DMS 273 (cell line): Measurements from ENCODE around the gene FAM181B.

Experiments used
- DNase-seq: peaks from one replicate; lab custom pipeline; 2025; ENCODE audit not compliant: unreplicated experiment; lab: John Stamatoyannopoulos, UW

Gene FAM181B, protein sequence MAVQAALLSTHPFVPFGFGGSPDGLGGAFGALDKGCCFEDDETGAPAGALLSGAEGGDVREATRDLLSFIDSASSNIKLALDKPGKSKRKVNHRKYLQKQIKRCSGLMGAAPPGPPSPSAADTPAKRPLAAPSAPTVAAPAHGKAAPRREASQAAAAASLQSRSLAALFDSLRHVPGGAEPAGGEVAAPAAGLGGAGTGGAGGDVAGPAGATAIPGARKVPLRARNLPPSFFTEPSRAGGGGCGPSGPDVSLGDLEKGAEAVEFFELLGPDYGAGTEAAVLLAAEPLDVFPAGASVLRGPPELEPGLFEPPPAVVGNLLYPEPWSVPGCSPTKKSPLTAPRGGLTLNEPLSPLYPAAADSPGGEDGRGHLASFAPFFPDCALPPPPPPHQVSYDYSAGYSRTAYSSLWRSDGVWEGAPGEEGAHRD

DNA sequence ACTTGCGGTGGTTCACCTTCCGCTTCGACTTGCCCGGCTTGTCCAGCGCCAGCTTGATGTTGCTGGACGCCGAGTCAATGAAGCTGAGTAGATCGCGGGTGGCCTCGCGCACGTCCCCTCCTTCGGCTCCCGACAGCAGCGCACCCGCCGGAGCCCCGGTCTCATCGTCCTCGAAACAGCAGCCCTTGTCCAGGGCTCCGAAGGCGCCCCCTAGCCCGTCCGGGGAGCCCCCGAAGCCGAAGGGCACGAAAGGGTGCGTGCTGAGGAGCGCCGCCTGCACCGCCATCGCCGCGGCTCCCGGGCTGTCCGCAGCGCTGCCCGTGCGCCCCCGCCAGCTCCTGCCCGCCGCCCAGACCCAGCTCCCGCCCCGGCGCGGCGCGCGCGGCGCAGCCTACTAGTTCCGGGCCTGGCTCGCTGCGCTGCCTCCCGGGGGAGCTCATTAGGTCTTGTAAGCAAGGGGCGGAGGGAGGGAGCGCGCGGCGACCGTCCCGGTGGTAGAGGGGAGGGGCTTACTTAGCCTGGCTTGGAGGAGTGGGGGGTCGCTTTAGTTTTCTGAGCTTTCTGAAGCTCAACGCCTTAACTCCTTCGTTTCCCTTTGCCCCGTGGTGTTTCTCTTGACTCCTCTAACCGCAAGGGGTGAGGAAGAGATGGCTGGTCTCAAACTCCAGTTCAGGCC, at the start of gene FAM181B:
TSS of gene FAM181B (minus strand) at position 421 of the 676 bp plus-strand sequence. CDS start at position 286, 135 bp downstream.
- peak; percentile 77 for DNase-seq

DNA sequence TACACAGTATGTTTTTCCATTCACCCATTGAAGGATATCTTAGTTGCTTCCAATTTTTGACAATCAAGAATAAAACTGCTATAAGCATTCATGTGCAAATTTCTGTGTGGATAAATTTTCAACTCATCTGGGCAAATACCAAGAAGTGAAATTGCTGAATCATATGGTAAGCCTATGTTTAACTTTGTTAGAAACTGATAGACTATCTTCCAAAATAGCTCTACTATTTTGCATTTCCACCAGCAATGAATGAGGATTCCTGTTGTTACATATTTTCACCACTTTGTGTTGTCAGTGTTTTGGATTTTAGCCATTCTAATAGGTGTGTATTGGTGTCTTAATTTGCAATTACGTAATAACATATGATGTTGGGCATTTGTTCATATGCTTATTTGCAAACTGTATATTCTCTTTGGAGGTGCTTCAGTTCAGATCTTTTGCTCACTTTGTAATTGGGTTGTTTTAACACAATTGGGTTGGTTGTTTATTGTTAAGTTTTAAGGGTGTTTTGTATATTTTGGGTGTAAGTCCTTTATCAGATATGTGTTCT, 49.2 kb upstream of the FAM181B start:
- DNase-seq: no peak

DNA sequence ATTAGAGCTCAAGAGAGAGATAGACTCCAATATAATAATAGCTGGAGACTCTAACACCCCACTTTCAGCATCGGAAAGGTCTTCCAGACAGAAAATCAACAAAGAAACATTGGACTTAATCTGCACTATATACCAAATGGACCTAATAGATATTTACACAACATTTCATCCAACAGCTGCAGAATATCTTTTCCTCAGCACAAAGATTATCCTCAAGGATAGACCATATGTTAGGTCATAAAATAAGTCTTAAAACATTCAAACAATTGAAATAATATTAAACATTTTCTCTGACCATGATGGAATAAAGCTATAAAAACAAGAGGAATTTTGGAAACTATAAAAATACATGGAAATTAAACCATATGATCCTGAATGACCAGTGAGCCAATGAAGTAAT, 45.1 kb upstream of the FAM181B start:
- no peak for DNase-seq

DNA sequence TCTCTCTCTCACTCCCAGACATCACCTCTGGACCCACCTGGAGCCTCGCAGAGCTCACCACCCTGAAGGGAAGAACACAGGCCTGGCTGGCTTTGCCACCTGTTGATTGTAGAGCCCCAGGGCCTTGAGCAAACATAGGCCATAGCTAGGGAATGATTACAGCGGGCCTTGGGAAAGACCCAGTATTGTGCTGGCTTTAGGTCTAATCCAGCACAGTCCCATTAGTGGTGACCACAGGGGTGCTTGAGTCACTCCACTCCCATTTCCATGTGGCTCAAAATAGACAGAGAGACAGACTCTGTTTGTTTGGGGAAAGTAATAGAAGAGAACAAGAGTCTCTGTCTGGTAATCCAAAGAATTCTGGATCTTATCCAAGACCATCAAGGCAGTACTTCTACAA, 42.7 kb upstream of the FAM181B start:
- no peak for DNase-seq

DNA sequence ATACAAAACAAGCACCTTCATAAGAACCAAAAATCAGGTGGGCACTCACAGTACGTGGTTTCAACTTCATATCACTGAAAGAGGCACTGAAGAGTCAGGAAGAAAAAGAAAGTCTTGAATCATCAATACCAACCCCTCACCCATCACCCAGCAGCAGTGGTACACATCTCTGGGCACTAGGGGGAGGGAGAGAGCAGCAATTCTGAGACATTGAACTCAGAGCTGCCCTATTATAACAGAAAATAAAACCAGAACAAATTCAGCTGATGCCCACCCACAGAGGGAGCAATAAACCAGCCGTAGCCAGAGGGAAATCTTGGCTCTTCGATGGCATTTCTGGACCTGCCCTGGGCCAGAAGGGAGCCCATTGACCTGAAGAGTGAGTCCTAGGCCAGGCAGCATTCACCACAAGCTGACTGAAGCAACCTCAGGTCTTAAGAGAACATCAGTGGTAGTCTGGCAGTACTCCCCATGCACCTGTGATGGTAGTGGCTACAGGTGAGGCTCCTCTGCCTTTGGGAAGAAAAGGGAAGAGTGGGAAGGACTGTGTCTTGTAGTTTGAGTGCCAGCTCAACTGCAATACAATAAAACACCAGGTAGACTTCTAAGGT, 42.2 kb upstream of the FAM181B start:
- peak; percentile 23 for DNase-seq

DNA sequence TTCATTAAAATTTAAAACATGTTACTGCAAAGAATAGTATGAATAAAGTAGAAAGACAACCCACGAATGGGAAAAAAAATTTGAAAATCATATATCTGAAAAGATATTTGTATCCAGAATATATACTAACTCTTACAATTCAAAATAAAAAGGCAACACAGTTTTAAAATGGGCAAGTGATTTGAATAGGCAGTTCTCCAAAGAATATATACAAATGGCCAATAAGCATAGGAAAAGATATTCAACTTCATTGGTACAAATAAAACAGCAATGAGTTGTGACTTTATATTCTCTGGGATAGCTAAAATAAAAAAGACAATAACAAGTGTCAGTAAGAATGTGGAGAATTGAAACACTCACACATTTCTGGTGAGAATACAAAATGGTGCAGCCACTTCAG, 41.6 kb upstream of the FAM181B start:
- no peak for DNase-seq

DNA sequence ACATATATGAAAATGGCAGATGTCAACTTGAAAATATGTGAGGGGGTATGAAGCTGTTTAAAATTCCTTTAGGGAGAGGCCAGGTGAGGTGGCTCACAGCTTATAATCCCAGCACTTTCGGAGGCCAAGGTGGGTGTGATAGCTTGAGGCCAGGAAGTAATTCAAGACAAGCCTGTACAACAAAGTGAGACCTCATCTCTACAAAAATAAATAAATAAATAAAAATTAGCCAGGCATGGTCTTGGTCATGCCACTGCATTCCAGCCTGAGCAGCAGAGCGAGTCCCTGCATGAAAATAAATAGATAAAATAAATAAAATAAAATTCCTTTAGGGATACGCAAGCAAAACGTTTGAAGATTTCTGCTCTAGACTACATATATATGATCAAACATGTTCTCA, 38.1 kb upstream of the FAM181B start:
- DNase-seq: no peak

DNA sequence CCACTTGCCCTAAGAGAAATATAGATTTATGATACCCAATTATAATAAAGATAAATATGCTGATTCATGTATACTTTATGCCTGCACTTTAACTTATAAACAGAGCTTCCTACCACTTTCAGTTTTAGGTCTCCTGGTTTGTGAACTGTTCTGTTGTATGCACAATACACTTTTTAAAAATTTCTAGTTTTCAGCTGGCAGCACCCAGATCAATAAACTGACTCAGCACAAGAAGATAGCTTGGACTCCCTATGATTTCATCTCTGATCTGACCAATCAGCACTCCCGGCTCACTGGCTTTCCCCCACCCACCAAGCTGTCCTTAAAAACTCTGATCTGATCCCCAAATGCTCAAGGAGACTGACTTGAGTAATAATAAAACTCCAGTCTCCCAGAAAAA, 33.5 kb upstream of the FAM181B start:
- DNase-seq: peak; percentile 1

DNA sequence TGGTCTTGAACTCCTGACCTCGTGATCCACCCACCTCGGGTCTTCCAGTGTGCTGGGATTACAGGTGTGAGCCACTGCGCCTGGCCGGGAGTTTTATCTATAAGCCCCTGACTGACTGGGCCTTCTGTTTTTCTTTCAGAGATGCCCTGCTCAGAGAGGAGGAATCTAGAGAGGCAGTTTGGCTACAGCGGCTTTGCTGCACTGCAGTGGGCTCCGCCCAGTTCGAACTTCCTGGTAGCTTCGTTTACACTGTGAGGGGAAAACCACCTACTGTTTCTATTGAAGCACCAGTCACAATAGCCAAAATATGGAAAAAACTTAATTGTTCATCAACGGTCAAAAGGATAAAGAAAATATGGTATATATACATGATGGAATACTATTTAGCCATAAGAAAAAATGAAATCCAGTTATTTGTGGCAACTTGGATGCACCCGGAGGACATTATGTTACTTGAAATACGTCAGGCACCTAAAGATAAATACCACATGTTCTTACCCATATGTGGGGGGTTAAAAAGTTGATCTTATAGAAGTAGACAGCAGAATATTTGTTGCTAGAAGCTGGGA, 31.9 kb upstream of the FAM181B start:
- no peak for DNase-seq

DNA sequence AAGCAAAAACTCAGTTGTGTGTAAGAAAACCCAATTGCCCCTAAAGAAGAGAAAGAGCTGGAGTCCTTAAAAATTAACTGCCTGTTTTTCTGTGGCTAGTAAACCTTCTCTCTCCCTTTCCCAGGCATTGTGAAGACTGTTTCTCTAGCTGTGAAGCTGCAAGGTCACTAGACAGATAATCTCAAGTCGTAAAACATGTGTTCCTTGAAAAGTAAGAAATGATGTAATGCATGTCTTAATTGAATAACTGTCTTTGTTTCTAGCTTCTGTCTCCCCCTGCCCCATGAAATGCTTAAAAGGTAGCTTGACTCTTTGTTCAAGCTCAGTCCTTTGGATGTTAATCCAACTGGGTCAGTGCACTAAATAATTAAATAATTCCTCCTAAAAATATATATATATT, 29.5 kb upstream of the FAM181B start:
- no peak for DNase-seq

DNA sequence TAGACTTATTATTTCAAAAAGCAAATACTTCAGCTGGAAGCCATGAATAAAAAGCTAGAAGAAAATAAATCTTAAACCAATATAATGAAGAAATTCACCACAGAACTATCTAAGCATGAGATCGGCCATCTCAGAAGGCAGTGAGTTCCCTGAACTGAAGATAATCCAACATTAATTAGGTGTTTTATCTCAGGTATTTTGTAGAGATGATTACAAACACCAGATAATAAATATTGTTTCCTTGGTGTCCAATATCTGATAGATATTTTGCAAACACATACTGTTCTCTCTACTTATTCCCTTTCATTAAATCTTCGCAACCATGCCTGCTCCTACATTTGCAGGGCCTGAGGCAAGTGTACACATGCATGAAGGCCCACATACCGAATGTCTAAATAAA, 26.0 kb upstream of the FAM181B start:
- no peak for DNase-seq

DNA sequence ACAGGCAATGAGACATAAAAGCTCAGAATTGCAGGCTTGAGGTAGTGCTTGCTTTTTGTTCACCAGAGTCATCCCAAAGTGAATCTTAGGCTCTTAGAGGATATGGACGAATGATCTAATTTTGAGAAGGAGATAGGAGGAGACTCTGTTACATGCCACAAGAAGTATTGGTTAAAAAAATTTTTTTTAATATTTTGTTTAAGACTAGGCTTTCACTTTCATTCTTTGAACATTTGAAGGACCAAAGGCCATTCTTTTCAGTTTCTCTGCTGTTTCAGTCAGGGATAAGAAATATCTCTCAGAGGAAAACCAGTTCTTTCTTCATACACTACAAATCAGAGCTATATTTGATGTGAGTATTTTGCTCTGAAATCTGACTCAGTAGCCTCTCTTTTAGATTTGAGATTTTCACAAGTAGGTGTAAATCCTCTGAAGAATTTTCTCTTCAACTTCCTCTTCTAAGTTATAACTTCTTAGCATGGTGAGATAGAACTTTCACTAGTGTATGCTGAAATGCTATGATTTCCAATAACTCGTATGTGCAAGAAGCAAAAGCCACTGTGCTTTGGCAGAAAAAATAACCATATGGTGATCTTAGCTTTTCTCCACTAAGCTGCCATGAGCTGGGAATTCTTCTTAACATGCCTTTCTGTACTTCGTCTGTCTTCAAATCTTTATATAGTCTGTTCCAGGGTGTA, 24.1 kb upstream of the FAM181B start:
- DNase-seq: no peak

DNA sequence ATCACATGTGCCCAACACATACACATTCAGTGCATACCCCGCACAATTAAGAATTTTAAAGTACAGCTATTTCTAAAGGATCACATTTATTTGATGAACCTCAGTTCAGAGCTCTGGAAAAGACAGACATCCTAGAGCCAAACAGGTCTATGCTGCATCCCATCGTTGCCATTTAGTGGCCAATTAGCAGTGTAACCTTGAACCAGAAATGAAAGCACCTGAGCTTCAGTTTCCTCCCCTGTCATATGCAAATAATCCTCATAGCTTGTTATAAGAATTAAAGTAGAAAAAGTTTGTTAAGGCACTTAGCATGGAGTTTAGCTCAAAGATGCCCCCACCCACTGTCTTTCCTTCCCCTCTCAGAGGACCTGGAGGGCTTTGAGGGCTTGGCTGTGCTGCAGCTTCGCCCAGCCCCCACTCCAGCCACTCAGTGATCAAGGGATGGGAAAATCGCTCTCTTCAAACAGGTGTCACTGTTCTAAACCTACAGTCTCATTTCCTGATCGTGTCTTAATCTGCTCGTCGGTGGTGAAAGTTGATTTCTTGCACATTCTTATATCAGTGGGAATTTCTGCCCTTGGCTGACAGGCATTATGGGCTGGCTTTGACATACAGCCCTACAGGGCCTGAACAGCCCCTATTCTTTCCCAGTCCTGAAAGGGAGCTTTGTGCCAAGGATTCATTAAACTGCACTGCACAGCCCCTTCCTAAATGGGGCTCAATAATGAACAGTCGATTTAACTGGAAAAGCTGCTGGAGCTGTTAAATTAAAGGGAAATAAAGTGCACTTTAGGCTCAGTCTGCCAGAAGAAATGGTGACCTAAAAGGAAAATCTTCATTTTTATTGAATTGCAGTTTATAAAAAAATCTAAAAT, 23.3 kb upstream of the FAM181B start:
- DNase-seq: no peak

DNA sequence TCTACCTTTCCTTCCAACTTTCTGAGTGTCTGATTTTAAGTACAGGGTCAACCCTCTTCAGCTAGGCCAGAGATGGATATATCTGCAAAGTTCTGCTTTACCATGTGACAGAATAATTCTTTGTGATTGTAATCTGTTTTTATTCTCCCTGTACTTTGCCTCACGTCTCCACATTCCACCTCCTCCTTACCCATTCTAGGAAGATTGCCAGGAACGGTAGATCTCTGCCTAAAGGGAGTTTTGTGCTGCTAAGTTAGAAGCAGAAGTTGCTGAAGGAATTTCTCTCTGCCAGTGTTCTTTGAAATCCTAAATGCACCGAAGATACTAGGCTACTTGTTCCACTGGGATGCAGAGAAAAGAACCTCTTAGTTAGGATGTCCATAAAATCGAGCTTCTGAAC, 20.7 kb upstream of the FAM181B start:
- DNase-seq: no peak

DNA sequence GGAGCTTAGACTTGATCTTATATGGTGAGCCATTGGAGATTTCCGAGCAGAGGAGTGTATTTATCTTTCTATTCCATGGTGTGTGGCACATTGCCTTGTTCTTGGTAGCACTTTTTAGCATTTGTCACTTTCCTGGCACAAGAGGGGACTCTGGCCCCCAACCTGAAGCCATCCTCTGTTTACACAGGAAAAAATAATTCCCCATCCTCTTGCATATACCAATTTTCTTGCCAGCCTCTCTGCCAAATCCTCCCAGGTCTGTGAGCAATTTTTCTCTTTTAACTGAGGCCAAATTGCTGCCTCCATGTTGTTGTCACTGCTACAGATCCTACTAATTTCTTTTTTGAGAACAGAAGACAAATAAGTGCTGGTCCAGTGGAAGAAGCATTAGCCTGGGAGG, 20.3 kb upstream of the FAM181B start:
- DNase-seq: no peak

DNA sequence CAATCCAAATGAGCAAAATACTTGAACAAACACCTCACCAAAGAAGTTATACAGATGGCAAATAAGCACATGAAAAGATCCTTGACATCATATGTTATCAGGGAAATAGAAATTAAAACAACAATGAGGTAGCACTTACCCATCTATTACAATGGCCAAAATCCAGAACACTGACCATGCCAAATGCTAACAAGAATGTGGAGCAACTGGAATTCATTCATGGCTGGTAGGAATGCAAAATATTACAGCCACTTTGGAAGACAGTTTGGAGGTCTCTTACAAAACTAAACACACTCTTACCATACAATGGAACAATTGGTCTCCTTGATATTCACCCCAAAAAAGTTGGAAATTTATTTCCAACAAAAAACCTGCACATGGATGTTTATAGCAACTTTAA, 19.1 kb upstream of the FAM181B start:
- DNase-seq: no peak

DNA sequence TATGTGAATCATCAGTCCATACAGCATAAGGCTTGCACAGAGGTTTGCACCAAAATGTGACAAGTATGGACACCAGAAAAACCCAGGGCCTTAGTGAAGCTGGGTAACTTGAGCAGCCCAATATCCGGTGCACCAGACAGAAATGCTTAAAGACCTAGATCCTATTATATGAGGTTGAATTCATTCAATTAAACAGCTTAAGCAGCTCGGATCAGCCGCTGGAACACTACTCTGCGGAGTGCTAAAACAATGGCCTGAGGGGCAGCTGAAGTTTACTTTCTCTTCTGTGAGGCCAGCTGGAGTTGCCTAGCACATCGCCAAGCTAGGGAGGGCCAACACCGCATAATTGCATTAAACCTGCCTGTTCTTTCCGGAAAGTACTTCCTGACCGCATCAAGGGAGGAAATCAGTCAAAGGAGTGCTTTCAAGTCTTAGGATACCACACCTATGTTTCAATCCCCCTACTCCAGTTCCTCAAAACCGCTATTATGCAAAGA, 17.0 kb upstream of the FAM181B start:
- no peak for DNase-seq

DNA sequence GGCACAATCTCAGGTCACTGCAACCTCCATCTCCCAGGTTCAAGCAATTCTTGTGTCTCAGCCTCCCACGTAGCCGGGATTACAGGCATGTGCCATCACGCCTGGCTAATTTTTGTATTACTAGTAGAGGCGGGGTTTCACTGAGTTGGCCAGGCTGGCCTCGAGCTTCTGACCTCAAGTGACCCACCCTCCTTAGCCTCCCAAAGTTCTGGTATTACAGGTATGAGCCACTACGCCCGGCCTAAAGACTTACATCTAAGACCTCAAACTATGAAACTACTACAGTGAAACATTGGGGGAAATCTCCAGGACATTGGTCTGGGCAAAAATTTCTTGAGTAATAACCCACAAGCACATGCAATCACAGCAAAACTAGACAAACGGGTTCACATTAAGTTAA, 13.8 kb upstream of the FAM181B start:
- DNase-seq: no peak

DNA sequence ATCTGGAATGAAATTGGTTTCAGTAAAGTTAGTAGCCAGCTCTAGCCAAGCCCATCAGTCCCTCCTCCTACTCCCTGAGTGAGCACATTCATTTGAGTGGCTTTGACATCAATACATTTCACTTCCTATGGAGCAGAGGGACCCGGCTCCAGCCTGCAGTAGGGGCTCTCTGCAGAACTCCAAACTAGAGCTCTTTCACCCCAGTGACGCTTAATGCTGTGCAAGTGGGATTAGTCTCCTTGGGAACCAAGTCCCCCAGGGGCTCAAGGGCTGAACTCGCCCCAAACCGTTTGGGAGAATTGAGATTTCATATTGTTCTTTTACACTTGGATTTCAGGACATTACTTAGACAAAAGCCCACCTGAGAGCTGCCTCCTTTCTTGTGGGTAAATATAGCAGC, 4.4 kb upstream of the FAM181B start:
- DNase-seq: peak; percentile 2

DNA sequence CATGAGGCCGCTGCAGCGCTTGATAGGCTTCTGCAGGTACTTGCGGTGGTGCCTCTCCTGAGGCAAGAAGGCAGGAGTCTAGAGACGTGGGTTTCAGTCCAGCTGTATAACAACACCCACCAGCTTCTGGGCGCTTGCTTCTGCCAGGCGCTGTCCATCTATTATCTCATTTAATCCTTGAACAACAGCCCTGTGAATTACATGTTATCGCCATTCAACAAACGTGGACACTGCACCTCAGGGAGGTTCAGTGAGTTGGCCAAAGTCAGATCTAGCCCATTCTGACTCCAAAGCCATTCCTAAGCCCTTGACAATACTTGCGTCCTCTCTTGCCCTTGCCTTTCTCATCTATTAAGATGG, 436 bp upstream of the FAM181B start:
- no peak for DNase-seq
